Renal cortical epithelial cell (primary cell): ENCODE results near the gene IMPACT. TPM values are rescaled to one million over a fixed set of nuclear protein-coding genes. Genes with fewer than 3 reads are reported as not detected.
A peak's percentile ranks its signal among the peaks of the same experiment; 100 is the strongest.

Experiments used
- DNase-seq: peaks from one replicate; pipeline ENCODE4 v3.0.0-alpha.2; 2011; ENCODE audit warnings: low read depth
- total RNA-seq: library from RNA; depleted of rRNA; stranded (reverse); fragments of >200 nt; gene quantifications from 2 replicates; pipeline ENCODE4 v1.2.3, GENCODE V29; 2014

The IMPACT gene
- total RNA-seq: 34.2 and 36.5 TPM in 2 replicates

- DNase-seq: peak; percentile 30
Measured at GRCh38 chr18:24426398-24427294, at the start of gene IMPACT. IMPACT (plus strand) TSS chr18:24426670; CDS start chr18:24426757, 87 bp downstream.

- no peak for DNase-seq
Measured at GRCh38 chr18:24378598-24378997, 47.9 kb upstream of the IMPACT start.

- DNase-seq: no peak
Measured at GRCh38 chr18:24380163-24380747, 46.2 kb upstream of the IMPACT start.

GRCh38 chr18:24381126-24381525 is 45.3 kb upstream of the IMPACT start:
- DNase-seq: no peak

- no peak for DNase-seq
Measured at GRCh38 chr18:24386681-24387080, 39.8 kb upstream of the IMPACT start.

- DNase-seq: no peak
Measured at GRCh38 chr18:24388957-24389356, 37.5 kb upstream of the IMPACT start.

GRCh38 chr18:24395049-24395795 is 31.2 kb upstream of the IMPACT start:
- peak; percentile 22 for DNase-seq

GRCh38 chr18:24396082-24396633 is 30.3 kb upstream of the IMPACT start:
- DNase-seq: no peak

GRCh38 chr18:24397131-24397693 is 29.3 kb upstream of the IMPACT start:
- DNase-seq: peak; percentile 71

GRCh38 chr18:24397694-24398368 is 28.6 kb upstream of the IMPACT start, which contains the start of gene OSBPL1A:
OSBPL1A (minus strand) TSS chr18:24397824; CDS start chr18:24377533, 20,291 bp downstream.
- DNase-seq: peak; percentile 71

GRCh38 chr18:24398540-24398939 is 27.9 kb upstream of the IMPACT start:
- DNase-seq: no peak

- DNase-seq: peak; percentile 36
Measured at GRCh38 chr18:24400587-24400986, 25.9 kb upstream of the IMPACT start.

GRCh38 chr18:24402209-24402785 is 24.2 kb upstream of the IMPACT start:
- DNase-seq: no peak

- no peak for DNase-seq
Measured at GRCh38 chr18:24403076-24403475, 23.4 kb upstream of the IMPACT start.

- no peak for DNase-seq
Measured at GRCh38 chr18:24404591-24404990, 21.9 kb upstream of the IMPACT start.

GRCh38 chr18:24408496-24408895 is 18.0 kb upstream of the IMPACT start:
- DNase-seq: no peak

- no peak for DNase-seq
Measured at GRCh38 chr18:24413148-24413547, 13.3 kb upstream of the IMPACT start.

GRCh38 chr18:24414349-24415003 is 12.0 kb upstream of the IMPACT start:
- DNase-seq: no peak

- DNase-seq: no peak
Measured at GRCh38 chr18:24417480-24417879, 9.0 kb upstream of the IMPACT start.

GRCh38 chr18:24420551-24420950 is 5.9 kb upstream of the IMPACT start:
- DNase-seq: no peak
